GM12878 (cell line): ENCODE data around the gene NINL. TPM values are rescaled to one million over a fixed set of nuclear protein-coding genes. Genes with fewer than 3 reads are reported as not detected.

Experiments used
- ATAC-seq: fragments of 200-7000 bp; cut with Tn5 transposase; 3 replicates; pipeline ENCODE4 v1.9.1; 2020; ENCODE audit warnings: mild to moderate bottlenecking, moderate library complexity
- BruUV-seq: library from RNA; stranded (reverse); fragments of 400-500 nt; replicated peaks from 2 replicates; lab custom pipeline; 2021; lab: Mats Ljungman, UMichigan
- CTCF ChIA-PET: fragments of 300-600 bp; sonication (Branson Sonifier 250); formaldehyde crosslinking; extraction: SDS; loops from one replicate; lab custom pipeline; 2021; ENCODE audit warnings: inconsistent platforms; lab: Yijun Ruan, JAX
- POLR2A ChIA-PET: fragments of 350-600 bp; formaldehyde crosslinking; extraction: SDS; loops from one replicate; lab custom pipeline; 2021; ENCODE audit warnings: inconsistent platforms; lab: Charles Lee
- RAD21 ChIA-PET: fragments of 300-600 bp; sonication (Branson Sonifier 250); formaldehyde crosslinking; loops from one replicate; lab custom pipeline; 2023; ENCODE audit warnings: antibody characterized with exemption; ENCODE audit not compliant: unreplicated experiment; lab: Charles Lee
- SMC1A ChIA-PET: fragments of 300-600 bp; sonication (Branson Sonifier 250); formaldehyde crosslinking; loops from one replicate; lab custom pipeline; 2023; ENCODE audit not compliant: unreplicated experiment, uncharacterized antibody; lab: Charles Lee
- DNase-seq: peaks from one replicate; pipeline ENCODE4 v3.0.0-alpha.2; 2011; ENCODE audit warnings: low read depth, low spot score
- FAIRE-seq: peaks from 3 replicates; lab custom pipeline; 2011; peaks lifted over from hg19 to GRCh38; lab: Jason Lieb, UNC
- H2AFZ ChIP-seq: 2 replicates; pipeline ENCODE4 v1.6.0; 2011; ENCODE audit warnings: low read depth, low read length, control low read depth; ENCODE audit not compliant: control insufficient read depth
- H3K27ac ChIP-seq: 2 replicates; pipeline ENCODE4 v1.5.1; 2011; ENCODE audit warnings: control low read depth; ENCODE audit not compliant: control insufficient read depth, insufficient read depth
- H3K27me3 ChIP-seq, 2 experiments: replicated peaks in 1 of 2; 2 replicates each; pipeline versions ENCODE4 v1.6.0 to v1.6.1; 2011; ENCODE audit warnings: low read length in 1 of 2; ENCODE audit not compliant: control insufficient read depth in 2 of 2, insufficient read depth in 2 of 2
- H3K36me3 ChIP-seq, 2 experiments: 2 replicates each; pipeline ENCODE4 v1.5.1; 2011; ENCODE audit warnings: low read length in 1 of 2; ENCODE audit not compliant: control insufficient read depth in 2 of 2, insufficient read depth in 2 of 2
- H3K4me1 ChIP-seq: 2 replicates; pipeline ENCODE4 v1.6.1; 2011; ENCODE audit warnings: mild to moderate bottlenecking, low read length, moderate library complexity, mixed read lengths; ENCODE audit not compliant: control insufficient read depth, insufficient read depth
- H3K4me2 ChIP-seq: 2 replicates; pipeline ENCODE4 v1.6.0; 2011; ENCODE audit warnings: control low read depth; ENCODE audit not compliant: control insufficient read depth, insufficient read depth
- H3K4me3 ChIP-seq: fragments of 200-600 bp; sonication (generic); 2 replicates; pipeline ENCODE4 v1.5.1; 2016
- H3K79me2 ChIP-seq: 2 replicates; pipeline ENCODE4 v1.6.0; 2011; ENCODE audit warnings: low read length; ENCODE audit not compliant: control insufficient read depth, insufficient read depth
- H3K9ac ChIP-seq: 2 replicates; pipeline ENCODE4 v1.8.0; 2011; ENCODE audit warnings: low read length, control low read depth, mixed read lengths; ENCODE audit not compliant: control insufficient read depth, insufficient read depth
- H3K9me3 ChIP-seq: replicated peaks from 3 replicates; pipeline ENCODE4 v1.5.1; 2011; ENCODE audit warnings: mild to moderate bottlenecking, low read length; ENCODE audit not compliant: control insufficient read depth, insufficient read depth
- H4K20me1 ChIP-seq: 2 replicates; pipeline ENCODE4 v1.6.0; 2011; ENCODE audit not compliant: control insufficient read depth, insufficient read depth
- ATF7 ChIP-seq: fragments of 450-650 bp; IDR thresholded peaks from 2 replicates; pipeline ENCODE4 v1.6.1; 2016; ENCODE audit warnings: low read depth, mild to moderate bottlenecking
- BACH1 ChIP-seq: fragments of 450-650 bp; IDR thresholded peaks from 2 replicates; pipeline ENCODE4 v1.6.1; 2017; ENCODE audit warnings: mild to moderate bottlenecking, borderline replicate concordance
- BMI1 ChIP-seq: fragments of 450-650 bp; IDR thresholded peaks from 2 replicates; pipeline ENCODE4 v1.6.1; 2016; ENCODE audit warnings: mild to moderate bottlenecking, moderate library complexity, borderline replicate concordance
- CHD4 ChIP-seq: fragments of 200-600 bp; sonication (generic); IDR thresholded peaks from 2 replicates; pipeline ENCODE4 v1.6.1; 2016; ENCODE audit warnings: mild to moderate bottlenecking
- EED ChIP-seq: sonication (generic); IDR thresholded peaks from 2 replicates; pipeline ENCODE4 v1.6.1; 2016; ENCODE audit warnings: antibody characterized with exemption, low read depth
- FOXM1 ChIP-seq: IDR thresholded peaks from 2 replicates; pipeline ENCODE4 v1.6.1; 2012; ENCODE audit warnings: low read depth, mild to moderate bottlenecking, inconsistent platforms, low read length, moderate library complexity
- NFIC ChIP-seq: IDR thresholded peaks from 2 replicates; pipeline ENCODE4 v1.6.1; 2012; ENCODE audit warnings: low read depth, mild to moderate bottlenecking, inconsistent platforms, low read length, moderate library complexity
- NFYA ChIP-seq: IDR thresholded peaks from 2 replicates; pipeline ENCODE4 v1.6.1; 2011; ENCODE audit warnings: low read depth, mild to moderate bottlenecking, low read length, improper control_type of control experiment, borderline replicate concordance
- RELA ChIP-seq: fragments of 450-650 bp; IDR thresholded peaks from 2 replicates; pipeline ENCODE4 v1.8.0; 2014; ENCODE audit warnings: borderline replicate concordance; ENCODE audit not compliant: partially characterized antibody
- SMAD1 ChIP-seq: fragments of 450-650 bp; IDR thresholded peaks from 2 replicates; pipeline ENCODE4 v1.6.1; 2018; ENCODE audit warnings: mild to moderate bottlenecking, low read depth; ENCODE audit not compliant: partially characterized antibody
- YBX1 ChIP-seq: fragments of 450-650 bp; IDR thresholded peaks from 2 replicates; pipeline ENCODE4 v1.6.1; 2016; ENCODE audit warnings: antibody characterized with exemption
- WGBS: methylation state at CpG from one replicate; pipeline ENCODE4 v1.1.6; 2016; ENCODE audit warnings: low lambda C conversion rate; ENCODE audit not compliant: insufficient replicate concordance, insufficient coverage; ENCODE audit errors: missing lambda C conversion rate; 5-methylcytosine and 5-hydroxymethylcytosine counted together
- in situ Hi-C: fragments of 300-500 bp; cut with MboI; formaldehyde crosslinking; loops from 9 replicates; pipeline ENCODE4 v1.14.3; 2018; ENCODE audit warnings: mixed read lengths
- intact Hi-C: fragments of 100-400 bp; cut with micrococcal nuclease; formaldehyde crosslinking; loops from one replicate; pipeline ENCODE4 v1.14.2; 2022; ENCODE audit not compliant: unreplicated experiment
- polyA plus RNA-seq, 11 experiments: library from polyadenylated mRNA; depleted of rRNA in 4 of 11; unstranded in 6 of 11; stranded (reverse) in 5 of 11; fragments of >200 nt; fragmentation: Nextera tagmentation in 4 of 11; fragmentation: Illumina TruSeq in 1 of 11; extraction: Ambion mirVana in 4 of 11; extraction: Trizol in 1 of 11; gene quantifications; 1 replicate in 1 of 11; 2 replicates in 10 of 11; pipeline versions ENCODE4 v1.2.1 to v1.2.3, GENCODE V29; 2011 to 2016; ENCODE audit warnings: inconsistent platforms in 2 of 11, missing spikeins in 2 of 11, low read depth in 1 of 11
- total RNA-seq, 4 experiments: library from RNA; depleted of rRNA in 3 of 4; stranded (reverse); fragments of >200 nt in 3 of 4; fragmentation: Illumina TruSeq in 1 of 4; extraction: Trizol in 1 of 4; gene quantifications; 2 replicates each; pipeline versions ENCODE4 v1.2.1 to v1.2.3, GENCODE V29; 2013 to 2021
- TF ChIP-seq, protein P1 (sequence below): IDR thresholded peaks from 2 replicates; pipeline ENCODE4 v1.6.1; 2011; ENCODE audit warnings: mild to moderate bottlenecking, low read depth, low read length, moderate library complexity; ENCODE audit not compliant: insufficient replicate concordance
- TF ChIP-seq, protein P2 (sequence below): fragments of 450-650 bp; formaldehyde crosslinking; IDR thresholded peaks from 2 replicates; pipeline ENCODE4 v1.4.0; 2022; ENCODE audit warnings: mild to moderate bottlenecking, moderate library complexity
- TF ChIP-seq, protein P3 (sequence below), 3 experiments: IDR thresholded peaks in 2 of 3; conservative IDR thresholded peaks in 1 of 3; 2 replicates each; pipeline ENCODE4 v1.5.1; 2011; ENCODE audit warnings: low read depth in 3 of 3, low read length in 3 of 3, mild to moderate bottlenecking in 3 of 3, control low read depth in 2 of 3, moderate library complexity in 2 of 3, inconsistent platforms in 1 of 3, mixed read lengths in 1 of 3; ENCODE audit not compliant: control insufficient read depth in 2 of 3, insufficient read depth in 1 of 3; ENCODE audit errors: extremely low read depth in 1 of 3
- TF ChIP-seq, protein P4 (sequence below): fragments of 450-650 bp; IDR thresholded peaks from 2 replicates; pipeline ENCODE4 v1.6.1; 2017; ENCODE audit warnings: borderline replicate concordance

NINL gene
- total and polyA plus RNA-seq, 10 of the 15 experiments (the other 5 are each of a cell fraction or from before 2014, with no cell fraction given) = 0.04 to 0.77 (median 0.23) TPM; not detected in 1

DNA sequence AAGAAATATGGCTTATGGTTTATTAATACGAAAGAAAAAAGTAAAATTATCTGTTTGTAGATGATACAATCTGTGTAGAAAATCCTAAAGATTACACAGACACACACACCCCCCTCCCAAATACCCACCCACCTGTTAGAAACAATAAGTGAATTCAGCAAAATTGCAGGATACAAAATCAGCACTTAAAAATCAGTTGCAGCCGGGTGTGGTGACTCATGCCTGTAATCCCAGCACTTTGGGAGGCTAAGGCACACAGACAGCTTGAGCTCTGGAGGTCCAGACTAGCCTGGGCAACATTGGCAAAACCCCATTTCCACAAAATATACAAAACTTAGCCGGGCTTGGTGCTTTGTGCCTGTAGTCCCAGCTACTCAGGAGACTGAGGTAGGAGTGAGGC is 42.3 kb downstream of the NINL start:
- Histone ChIP-seq H3K27me3 (no peaks in the 10 kb centered on the region), H2AFZ (no peak overlapping the region), H3K9me3 (no peaks in the 10 kb centered on the region), H3K79me2 (no peaks in the 10 kb centered on the region), H3K4me1 (no peaks in the 10 kb centered on the region), H3K9ac (no peak overlapping the region), H3K36me3 (no peaks in the 10 kb centered on the region), H3K27ac (no peak overlapping the region), H4K20me1 (no peaks in the 10 kb centered on the region), H3K4me3 (no peak overlapping the region), H3K4me2 (no peak overlapping the region)
- ChIA-PET CTCF (no interaction called here), POLR2A (no interaction called here), RAD21 (no interaction called here), SMC1A (no interaction called here)
- TF ChIP-seq FOXM1 (no peak), NFYA (no peak), CHD4 (no peak), YBX1 (no peak), RELA (no peak), BMI1 (no peak), ATF7 (no peak), NFIC (no peak), SMAD1 (no peak), BACH1 (no peak), EED (no peak)
- TF ChIP-seq, protein P1, sequence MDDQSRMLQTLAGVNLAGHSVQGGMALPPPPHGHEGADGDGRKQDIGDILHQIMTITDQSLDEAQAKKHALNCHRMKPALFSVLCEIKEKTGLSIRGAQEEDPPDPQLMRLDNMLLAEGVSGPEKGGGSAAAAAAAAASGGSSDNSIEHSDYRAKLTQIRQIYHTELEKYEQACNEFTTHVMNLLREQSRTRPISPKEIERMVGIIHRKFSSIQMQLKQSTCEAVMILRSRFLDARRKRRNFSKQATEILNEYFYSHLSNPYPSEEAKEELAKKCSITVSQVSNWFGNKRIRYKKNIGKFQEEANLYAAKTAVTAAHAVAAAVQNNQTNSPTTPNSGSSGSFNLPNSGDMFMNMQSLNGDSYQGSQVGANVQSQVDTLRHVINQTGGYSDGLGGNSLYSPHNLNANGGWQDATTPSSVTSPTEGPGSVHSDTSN = no peak
- TF ChIP-seq, protein P2, sequence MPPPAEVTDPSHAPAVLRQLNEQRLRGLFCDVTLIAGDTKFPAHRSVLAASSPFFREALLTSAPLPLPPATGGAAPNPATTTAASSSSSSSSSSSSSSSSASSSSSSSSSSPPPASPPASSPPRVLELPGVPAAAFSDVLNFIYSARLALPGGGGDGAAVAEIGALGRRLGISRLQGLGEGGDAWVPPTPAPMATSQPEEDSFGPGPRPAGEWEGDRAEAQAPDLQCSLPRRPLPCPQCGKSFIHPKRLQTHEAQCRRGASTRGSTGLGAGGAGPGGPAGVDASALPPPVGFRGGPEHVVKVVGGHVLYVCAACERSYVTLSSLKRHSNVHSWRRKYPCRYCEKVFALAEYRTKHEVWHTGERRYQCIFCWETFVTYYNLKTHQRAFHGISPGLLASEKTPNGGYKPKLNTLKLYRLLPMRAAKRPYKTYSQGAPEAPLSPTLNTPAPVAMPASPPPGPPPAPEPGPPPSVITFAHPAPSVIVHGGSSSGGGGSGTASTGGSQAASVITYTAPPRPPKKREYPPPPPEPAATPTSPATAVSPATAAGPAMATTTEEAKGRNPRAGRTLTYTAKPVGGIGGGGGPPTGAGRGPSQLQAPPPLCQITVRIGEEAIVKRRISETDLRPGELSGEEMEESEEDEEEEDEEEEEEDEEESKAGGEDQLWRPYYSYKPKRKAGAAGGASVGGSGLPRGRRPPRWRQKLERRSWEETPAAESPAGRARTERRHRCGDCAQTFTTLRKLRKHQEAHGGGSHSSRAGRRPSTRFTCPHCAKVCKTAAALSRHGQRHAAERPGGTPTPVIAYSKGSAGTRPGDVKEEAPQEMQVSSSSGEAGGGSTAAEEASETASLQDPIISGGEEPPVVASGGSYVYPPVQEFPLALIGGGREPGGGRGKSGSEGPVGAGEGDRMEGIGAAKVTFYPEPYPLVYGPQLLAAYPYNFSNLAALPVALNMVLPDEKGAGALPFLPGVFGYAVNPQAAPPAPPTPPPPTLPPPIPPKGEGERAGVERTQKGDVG (CRISPR knock-in tag) = no peak
- TF ChIP-seq, protein P3, sequence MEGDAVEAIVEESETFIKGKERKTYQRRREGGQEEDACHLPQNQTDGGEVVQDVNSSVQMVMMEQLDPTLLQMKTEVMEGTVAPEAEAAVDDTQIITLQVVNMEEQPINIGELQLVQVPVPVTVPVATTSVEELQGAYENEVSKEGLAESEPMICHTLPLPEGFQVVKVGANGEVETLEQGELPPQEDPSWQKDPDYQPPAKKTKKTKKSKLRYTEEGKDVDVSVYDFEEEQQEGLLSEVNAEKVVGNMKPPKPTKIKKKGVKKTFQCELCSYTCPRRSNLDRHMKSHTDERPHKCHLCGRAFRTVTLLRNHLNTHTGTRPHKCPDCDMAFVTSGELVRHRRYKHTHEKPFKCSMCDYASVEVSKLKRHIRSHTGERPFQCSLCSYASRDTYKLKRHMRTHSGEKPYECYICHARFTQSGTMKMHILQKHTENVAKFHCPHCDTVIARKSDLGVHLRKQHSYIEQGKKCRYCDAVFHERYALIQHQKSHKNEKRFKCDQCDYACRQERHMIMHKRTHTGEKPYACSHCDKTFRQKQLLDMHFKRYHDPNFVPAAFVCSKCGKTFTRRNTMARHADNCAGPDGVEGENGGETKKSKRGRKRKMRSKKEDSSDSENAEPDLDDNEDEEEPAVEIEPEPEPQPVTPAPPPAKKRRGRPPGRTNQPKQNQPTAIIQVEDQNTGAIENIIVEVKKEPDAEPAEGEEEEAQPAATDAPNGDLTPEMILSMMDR (IDR thresholded peaks at IDR 0.05 in 2 of 3, conservative IDR thresholded peaks at IDR 0.05 in 1 of 3; ENCODE audit: control insufficient read depth in 2 of 3, extremely low read depth in 1 of 3, insufficient read depth in 1 of 3, low read depth in 3 of 3, low read length in 3 of 3) = no peak
- TF ChIP-seq, protein P4, sequence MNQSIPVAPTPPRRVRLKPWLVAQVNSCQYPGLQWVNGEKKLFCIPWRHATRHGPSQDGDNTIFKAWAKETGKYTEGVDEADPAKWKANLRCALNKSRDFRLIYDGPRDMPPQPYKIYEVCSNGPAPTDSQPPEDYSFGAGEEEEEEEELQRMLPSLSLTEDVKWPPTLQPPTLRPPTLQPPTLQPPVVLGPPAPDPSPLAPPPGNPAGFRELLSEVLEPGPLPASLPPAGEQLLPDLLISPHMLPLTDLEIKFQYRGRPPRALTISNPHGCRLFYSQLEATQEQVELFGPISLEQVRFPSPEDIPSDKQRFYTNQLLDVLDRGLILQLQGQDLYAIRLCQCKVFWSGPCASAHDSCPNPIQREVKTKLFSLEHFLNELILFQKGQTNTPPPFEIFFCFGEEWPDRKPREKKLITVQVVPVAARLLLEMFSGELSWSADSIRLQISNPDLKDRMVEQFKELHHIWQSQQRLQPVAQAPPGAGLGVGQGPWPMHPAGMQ = no peak
- no peak for FAIRE-seq
- intact Hi-C loops (no loop called here), in situ Hi-C loops (no loop called here)
- ATAC-seq = no peak
- no peak for DNase-seq
- WGBS = 41% methylated on average over 3 of the region's 3 CpGs
- BruUV-seq = no TSS peak
